ENCODE results near the gene ASTN2. TPM values are rescaled to one million over a fixed set of nuclear protein-coding genes. Genes with fewer than 3 reads are reported as not detected.
A peak's percentile ranks its signal among the peaks of the same experiment; 100 is the strongest.

ASTN2 gene
- total and polyA plus RNA-seq, 9 of the 15 experiments (the other 6 are each of a cell fraction or from before 2014, with no cell fraction given), result 0.56 to 3.5 (median 1.9) TPM

GRCh38 chr9:117250610-117251215 lies 164.1 kb downstream of the ASTN2 start:
- Histone ChIP-seq H3K36me3 (ENCODE audit: control insufficient read depth, insufficient read depth, low read length) (no peaks in the 10 kb centered on the region), H3K4me3 (no peak overlapping the region), H4K20me1 (replicated peaks; ENCODE audit: control insufficient read depth, insufficient read depth, low read length) (no peaks in the 10 kb centered on the region), H3K9ac (ENCODE audit: insufficient read depth in 1 of 2, low read depth in 2 of 2, low read length in 2 of 2) (no peak overlapping the region), H3K79me2 (ENCODE audit: control insufficient read depth, insufficient read depth, low read length) (no peaks in the 10 kb centered on the region), H3K9me3 (replicated peaks; ENCODE audit: control insufficient read depth, insufficient read depth, low read depth, low read length) (no peaks in the 10 kb centered on the region), H3K9me1 (ENCODE audit: control insufficient read depth, insufficient read depth, low read length) (no peaks in the 10 kb centered on the region), H3K4me1 (replicated peaks in 1 of 2; ENCODE audit: control insufficient read depth in 2 of 2, insufficient read depth in 2 of 2, low read length in 2 of 2) (no peaks in the 10 kb centered on the region), H3K27ac (ENCODE audit: extremely low read depth, low read depth, low read length) (no peak overlapping the region), H2AFZ (ENCODE audit: low read depth, low read length) (no peak overlapping the region), H3K27me3 (ENCODE audit: control insufficient read depth in 2 of 2, insufficient read depth in 2 of 2, low read length in 2 of 2) (no peaks in the 10 kb centered on the region), H3K4me2 (ENCODE audit: insufficient read depth, low read length) (no peak overlapping the region)
- intact Hi-C loops (cut with micrococcal nuclease) (no loop called here), in situ Hi-C loops (cut with MboI) (no loop called here)
- CTCF ChIA-PET (ENCODE audit: low intra/inter-chr PET ratio), result no interaction called here
- TF ChIP-seq, protein P1, sequence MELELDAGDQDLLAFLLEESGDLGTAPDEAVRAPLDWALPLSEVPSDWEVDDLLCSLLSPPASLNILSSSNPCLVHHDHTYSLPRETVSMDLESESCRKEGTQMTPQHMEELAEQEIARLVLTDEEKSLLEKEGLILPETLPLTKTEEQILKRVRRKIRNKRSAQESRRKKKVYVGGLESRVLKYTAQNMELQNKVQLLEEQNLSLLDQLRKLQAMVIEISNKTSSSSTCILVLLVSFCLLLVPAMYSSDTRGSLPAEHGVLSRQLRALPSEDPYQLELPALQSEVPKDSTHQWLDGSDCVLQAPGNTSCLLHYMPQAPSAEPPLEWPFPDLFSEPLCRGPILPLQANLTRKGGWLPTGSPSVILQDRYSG (tag; conservative IDR thresholded peaks at IDR 0.05; ENCODE audit: low read depth), result no peak
- TF ChIP-seq PCBP2 (IDR thresholded peaks at IDR 0.05; ENCODE audit: low read depth, low read length, poor library complexity, severe bottlenecking), result no peak
- no peak for TF ChIP-seq DNMT1 (IDR thresholded peaks at IDR 0.05)
- no peak for TF ChIP-seq RBM39 (optimal IDR thresholded peaks at IDR 0.05; ENCODE audit: low read depth, low read length)
- no peak for TF ChIP-seq SMC3 (conservative IDR thresholded peaks at IDR 0.05; ENCODE audit: insufficient read depth, low read depth, low read length)
- TF ChIP-seq HIVEP1 (CRISPR knock-in tag; IDR thresholded peaks at IDR 0.05), result no peak
- TF ChIP-seq ZNF217 (CRISPR knock-in tag; IDR thresholded peaks at IDR 0.05), result no peak
- no peak for TF ChIP-seq MBD2 (IDR thresholded peaks at IDR 0.05; ENCODE audit: borderline replicate concordance, low read depth)
- no peak for TF ChIP-seq ARID3A (IDR thresholded peaks at IDR 0.05; ENCODE audit: borderline replicate concordance, low read depth, low read length)
- no peak for TF ChIP-seq FOSL1 (tag; conservative IDR thresholded peaks at IDR 0.05)
- TF ChIP-seq SMAD3 (CRISPR knock-in tag; conservative IDR thresholded peaks at IDR 0.05), result no peak
- POLR2A ChIA-PET, result no interaction called here
- BruUV-seq (replicated peaks), result no TSS peak
- ATAC-seq, result no peak
- 0% methylated on average over 3 of the region's 3 CpGs for WGBS (ENCODE audit: insufficient coverage, low coverage, missing lambda C conversion rate)
- DNase-seq (ENCODE audit: extremely low read depth in 1 of 4, low spot score in 3 of 4), result peak in 1 of 4 experiments; percentile 10
- no peak for FAIRE-seq

All from K562 (cell line).